ENCODE data around the gene OSBP2. TPM values are rescaled to one million over a fixed set of nuclear protein-coding genes. Genes with fewer than 3 reads are reported as not detected.

The OSBP2 gene
- total RNA-seq, 3 donors from 2014 or later: 0.96 to 4.6 (median 4.4) TPM

- no peak overlapping the region for H3K27ac ChIP-seq
- no peak overlapping the region for H3K4me3 ChIP-seq
- no peaks in the 10 kb centered on the region for H3K9me3 ChIP-seq
- intact Hi-C loops (cut with DNase I; ENCODE audit: low total_unique reads): loop anchor here (5.0 kb wide), 1 partner anchor 592 kb away; no protein-coding TSS in a partner anchor
- H3K27me3 ChIP-seq: no peaks in the 10 kb centered on the region
- H3K4me1 ChIP-seq: no peaks in the 10 kb centered on the region
- TF ChIP-seq POLR2A (IDR thresholded peaks at IDR 0.05) (no peak), POLR2AphosphoS5 (IDR thresholded peaks at IDR 0.05) (no peak), CTCF (IDR thresholded peaks at IDR 0.05) (no peak)
- peak in 1 of 2 donors; percentile 30 for DNase-seq (ENCODE audit: low spot score in 2 of 2)
- no peaks in the 10 kb centered on the region for H3K36me3 ChIP-seq
Measured at GRCh38 chr22:30868663-30869385, 174.2 kb downstream of the OSBP2 start.

GRCh38 chr22:30869667-30870395 lies 175.2 kb downstream of the OSBP2 start:
- Histone ChIP-seq H3K27ac (no peak overlapping the region), H3K4me1 (no peaks in the 10 kb centered on the region), H3K4me3 (no peak overlapping the region), H3K9me3 (no peaks in the 10 kb centered on the region), H3K36me3 (no peaks in the 10 kb centered on the region), H3K27me3 (no peaks in the 10 kb centered on the region)
- TF ChIP-seq CTCF (IDR thresholded peaks at IDR 0.05) (no peak), POLR2A (IDR thresholded peaks at IDR 0.05) (no peak), POLR2AphosphoS5 (IDR thresholded peaks at IDR 0.05) (no peak)
- peak in 1 of 2 donors; percentile 34 for DNase-seq (ENCODE audit: low spot score in 2 of 2)
- intact Hi-C loops (cut with DNase I; ENCODE audit: low total_unique reads): loop anchor here (5.0 kb wide), 1 partner anchor 593 kb away; no protein-coding TSS in a partner anchor

DNA sequence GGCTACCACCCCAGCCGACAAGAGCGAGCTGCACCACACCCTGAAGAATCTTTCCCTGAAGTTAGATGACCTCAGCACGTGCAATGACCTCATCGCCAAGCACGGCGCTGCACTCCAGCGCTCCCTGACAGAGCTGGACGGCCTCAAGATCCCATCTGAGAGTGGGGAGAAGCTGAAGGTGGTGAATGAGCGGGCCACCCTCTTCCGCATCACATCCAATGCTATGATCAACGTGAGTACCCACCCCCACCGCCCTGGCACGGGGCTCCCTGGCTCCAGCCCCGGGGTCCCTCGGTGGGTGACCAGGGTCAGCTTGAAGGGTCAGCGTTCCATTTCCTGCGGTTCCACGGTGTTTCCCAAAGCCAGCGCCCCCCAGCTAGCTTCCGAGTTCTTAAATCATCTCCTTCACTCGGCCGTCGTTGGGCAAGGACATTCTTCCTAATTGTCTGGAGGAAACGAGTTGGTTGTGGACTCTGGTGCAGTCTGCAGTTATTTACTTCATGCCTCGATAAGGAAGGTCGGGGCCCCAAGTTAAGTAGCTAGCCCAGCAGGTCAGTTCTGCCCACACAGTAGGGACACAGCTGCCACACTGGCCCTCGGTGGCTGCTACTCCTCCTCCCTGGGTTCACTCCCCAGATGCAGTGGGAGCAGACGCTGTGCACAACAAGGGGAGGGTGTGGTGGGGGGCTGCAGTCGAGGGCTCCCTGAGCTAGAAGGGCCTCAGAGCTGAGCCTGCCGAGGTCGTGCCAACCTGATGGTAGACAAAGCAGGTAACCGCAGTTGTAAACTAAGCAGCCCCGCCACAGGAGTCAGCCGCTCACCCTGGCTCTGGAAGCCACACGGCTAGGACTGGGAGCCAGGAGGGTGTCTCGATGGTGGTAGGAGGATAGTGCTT lies 176.0 kb downstream of the OSBP2 start:
- H3K27ac ChIP-seq: no peak overlapping the region
- no peaks in the 10 kb centered on the region for H3K27me3 ChIP-seq
- intact Hi-C loops (cut with DNase I; ENCODE audit: low total_unique reads): no loop called here
- TF ChIP-seq POLR2A (IDR thresholded peaks at IDR 0.05) (no peak), CTCF (IDR thresholded peaks at IDR 0.05) (no peak), POLR2AphosphoS5 (IDR thresholded peaks at IDR 0.05) (no peak)
- H3K4me1 ChIP-seq: no peaks in the 10 kb centered on the region
- H3K4me3 ChIP-seq: no peak overlapping the region
- peak in 1 of 2 donors; percentile 34 for DNase-seq (ENCODE audit: low spot score in 2 of 2)
- H3K36me3 ChIP-seq: no peaks in the 10 kb centered on the region
- H3K9me3 ChIP-seq: no peaks in the 10 kb centered on the region

DNA sequence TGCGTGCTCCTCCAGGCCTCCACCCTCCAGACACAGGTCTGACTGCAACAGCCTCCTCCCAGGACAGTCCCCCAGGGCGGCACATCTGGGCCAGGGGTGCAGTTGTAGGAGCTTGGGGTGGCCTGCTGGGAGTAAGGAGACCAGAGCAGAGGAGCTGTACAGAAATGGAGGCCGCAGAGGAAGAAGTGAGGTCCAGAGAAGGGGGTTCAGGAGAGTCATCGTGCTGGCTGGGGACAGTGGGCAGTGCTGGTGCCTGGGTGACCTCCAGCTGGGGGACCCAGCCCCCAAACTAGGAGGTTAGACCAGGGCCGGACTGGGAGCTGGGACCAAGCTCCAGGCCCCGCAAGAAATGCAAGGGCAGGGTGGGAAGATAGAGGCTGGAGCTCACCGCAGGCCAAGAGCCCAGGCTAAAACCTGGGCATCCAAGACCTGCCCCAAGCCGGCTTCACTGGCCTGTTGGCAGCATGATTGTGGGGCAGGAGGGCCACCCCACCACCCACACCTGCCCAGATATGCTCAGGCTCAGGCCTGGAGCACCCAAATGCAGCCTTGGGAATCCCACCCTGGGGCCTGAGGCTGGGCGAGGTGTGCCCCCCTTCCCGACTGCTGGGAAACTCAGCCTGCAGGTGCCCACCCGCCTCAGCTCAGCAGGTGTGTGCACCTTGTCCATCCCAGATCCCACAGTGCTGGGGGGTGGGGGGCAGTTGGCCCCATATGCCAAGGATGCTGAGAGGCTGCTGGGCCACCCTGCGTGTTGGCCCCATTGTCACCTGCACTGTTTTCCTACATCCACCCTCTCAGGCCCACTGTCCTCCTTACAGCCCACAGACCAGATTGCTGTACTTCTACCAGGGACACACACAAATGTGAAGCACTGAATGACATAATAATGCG lies 177.0 kb downstream of the OSBP2 start:
- TF ChIP-seq CTCF (IDR thresholded peaks at IDR 0.05) (no peak), POLR2A (IDR thresholded peaks at IDR 0.05) (no peak), POLR2AphosphoS5 (IDR thresholded peaks at IDR 0.05) (no peak)
- intact Hi-C loops (cut with DNase I; ENCODE audit: low total_unique reads): no loop called here
- Histone ChIP-seq H3K9me3 (no peaks in the 10 kb centered on the region), H3K36me3 (no peaks in the 10 kb centered on the region), H3K27ac (no peak overlapping the region), H3K27me3 (no peaks in the 10 kb centered on the region), H3K4me3 (no peak overlapping the region), H3K4me1 (no peaks in the 10 kb centered on the region)
- DNase-seq (ENCODE audit: low spot score in 2 of 2): peak in 1 of 2 donors; percentile 36

All from breast epithelium (tissue), 4 donors.